Ovary (tissue), 3 donors: ENCODE data around the gene DNMT3L.

ENCODE experiments used
- EP300 ChIP-seq: sonication (generic); formaldehyde crosslinking; IDR thresholded peaks from one replicate; pipeline ENCODE4 v1.6.1; 2017; ENCODE audit warnings: antibody characterized with exemption
- POLR2A ChIP-seq: fragments of 450-650 bp; IDR thresholded peaks from one replicate; pipeline ENCODE4 v1.6.1; 2017; ENCODE audit warnings: antibody characterized with exemption, mild to moderate bottlenecking, moderate library complexity
- TF ChIP-seq, protein P1 (sequence below), 3 donors: fragments of 450-650 bp in 2 of 3; fragments of 200-600 bp in 1 of 3; IDR thresholded peaks; one replicate each; pipeline versions ENCODE4 v1.5.1 to v1.8.0; 2016 to 2022; ENCODE audit warnings: antibody characterized with exemption in 3 of 3, mild to moderate bottlenecking in 1 of 3
- donor health status: DM: no; HTN: no; CAD: no.

DNA sequence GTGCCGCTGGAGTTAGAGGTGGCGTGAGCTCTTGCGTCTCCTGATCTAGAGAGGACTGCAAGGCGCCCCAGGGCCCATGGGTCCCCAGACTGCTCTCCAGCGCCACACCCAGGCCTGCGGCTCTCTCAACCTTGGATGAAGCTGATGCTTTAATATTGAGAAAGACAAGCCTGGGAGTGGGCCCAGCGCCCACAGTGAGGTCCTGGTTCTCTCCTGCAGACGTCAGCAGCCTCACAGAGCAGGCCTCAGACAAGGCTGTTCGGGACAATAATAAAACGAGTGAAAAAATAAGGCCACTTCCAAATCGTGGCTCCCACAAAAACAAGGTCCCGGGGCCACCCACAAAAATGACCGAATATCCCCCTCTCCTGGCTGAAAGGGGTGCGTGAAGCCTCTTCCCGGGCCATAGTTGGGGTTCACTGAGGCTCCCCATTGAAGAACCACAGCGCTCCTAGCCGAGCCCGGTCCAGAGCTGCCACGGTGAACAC, 6.0 kb upstream of the DNMT3L start:
- TF ChIP-seq, protein P1, sequence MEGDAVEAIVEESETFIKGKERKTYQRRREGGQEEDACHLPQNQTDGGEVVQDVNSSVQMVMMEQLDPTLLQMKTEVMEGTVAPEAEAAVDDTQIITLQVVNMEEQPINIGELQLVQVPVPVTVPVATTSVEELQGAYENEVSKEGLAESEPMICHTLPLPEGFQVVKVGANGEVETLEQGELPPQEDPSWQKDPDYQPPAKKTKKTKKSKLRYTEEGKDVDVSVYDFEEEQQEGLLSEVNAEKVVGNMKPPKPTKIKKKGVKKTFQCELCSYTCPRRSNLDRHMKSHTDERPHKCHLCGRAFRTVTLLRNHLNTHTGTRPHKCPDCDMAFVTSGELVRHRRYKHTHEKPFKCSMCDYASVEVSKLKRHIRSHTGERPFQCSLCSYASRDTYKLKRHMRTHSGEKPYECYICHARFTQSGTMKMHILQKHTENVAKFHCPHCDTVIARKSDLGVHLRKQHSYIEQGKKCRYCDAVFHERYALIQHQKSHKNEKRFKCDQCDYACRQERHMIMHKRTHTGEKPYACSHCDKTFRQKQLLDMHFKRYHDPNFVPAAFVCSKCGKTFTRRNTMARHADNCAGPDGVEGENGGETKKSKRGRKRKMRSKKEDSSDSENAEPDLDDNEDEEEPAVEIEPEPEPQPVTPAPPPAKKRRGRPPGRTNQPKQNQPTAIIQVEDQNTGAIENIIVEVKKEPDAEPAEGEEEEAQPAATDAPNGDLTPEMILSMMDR (IDR thresholded peaks at IDR 0.05): no peak
- TF ChIP-seq POLR2A (no peak), EP300 (no peak)
